ENCODE results near the gene SEC24B. TPM values are rescaled to one million over a fixed set of nuclear protein-coding genes. Genes with fewer than 3 reads are reported as not detected.

Gene SEC24B
- total RNA-seq, 1 donor from 2014 or later = 36.1 TPM

DNA sequence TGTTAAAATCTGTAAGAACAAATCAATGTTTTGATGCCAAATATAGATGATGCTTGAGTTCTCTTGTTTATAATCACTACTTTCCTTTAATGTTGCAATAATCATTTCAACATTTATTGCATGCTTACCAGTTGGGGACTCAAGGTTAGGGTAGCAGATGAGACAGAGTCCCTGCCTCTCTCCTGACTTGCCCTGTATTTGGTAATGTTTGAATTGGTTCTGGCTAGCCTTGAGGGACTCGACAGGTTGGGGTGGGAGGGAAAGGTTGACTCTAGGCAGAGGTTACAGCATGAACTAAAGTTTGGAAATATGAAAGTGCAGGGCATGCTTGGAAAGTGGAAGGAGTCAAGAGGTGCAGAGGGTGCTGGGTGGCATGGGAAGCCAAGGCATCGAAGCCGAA lies 2.0 kb downstream of the SEC24B start:
- Mint-ChIP-seq H3K27ac (peak overlapping the region; percentile 61), H3K4me1 (peaks cover 60% of the 10 kb centered on the region)
- ATAC-seq (ENCODE audit: low read depth) = no peak

GRCh38 chr4:109436504-109436903 lies 2.9 kb downstream of the SEC24B start:
- intact Hi-C loops (cut with micrococcal nuclease) = no loop called here
- H3K9me3 Mint-ChIP-seq = no peaks in the 10 kb centered on the region
- no peak for DNase-seq
- peaks cover 69% of the 10 kb centered on the region for H3K4me1 Mint-ChIP-seq
- H3K27ac Mint-ChIP-seq = peak overlapping the region; percentile 25
- ATAC-seq (ENCODE audit: low read depth) = no peak
- no peak overlapping the region for H3K4me3 Mint-ChIP-seq
- TF ChIP-seq, protein P1, sequence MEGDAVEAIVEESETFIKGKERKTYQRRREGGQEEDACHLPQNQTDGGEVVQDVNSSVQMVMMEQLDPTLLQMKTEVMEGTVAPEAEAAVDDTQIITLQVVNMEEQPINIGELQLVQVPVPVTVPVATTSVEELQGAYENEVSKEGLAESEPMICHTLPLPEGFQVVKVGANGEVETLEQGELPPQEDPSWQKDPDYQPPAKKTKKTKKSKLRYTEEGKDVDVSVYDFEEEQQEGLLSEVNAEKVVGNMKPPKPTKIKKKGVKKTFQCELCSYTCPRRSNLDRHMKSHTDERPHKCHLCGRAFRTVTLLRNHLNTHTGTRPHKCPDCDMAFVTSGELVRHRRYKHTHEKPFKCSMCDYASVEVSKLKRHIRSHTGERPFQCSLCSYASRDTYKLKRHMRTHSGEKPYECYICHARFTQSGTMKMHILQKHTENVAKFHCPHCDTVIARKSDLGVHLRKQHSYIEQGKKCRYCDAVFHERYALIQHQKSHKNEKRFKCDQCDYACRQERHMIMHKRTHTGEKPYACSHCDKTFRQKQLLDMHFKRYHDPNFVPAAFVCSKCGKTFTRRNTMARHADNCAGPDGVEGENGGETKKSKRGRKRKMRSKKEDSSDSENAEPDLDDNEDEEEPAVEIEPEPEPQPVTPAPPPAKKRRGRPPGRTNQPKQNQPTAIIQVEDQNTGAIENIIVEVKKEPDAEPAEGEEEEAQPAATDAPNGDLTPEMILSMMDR (IDR thresholded peaks at IDR 0.05) = no peak
- ChIA-PET CTCF (no interaction called here), POLR2A (no interaction called here)
- no peaks in the 10 kb centered on the region for H3K27me3 Mint-ChIP-seq
- peaks cover 2% of the 10 kb centered on the region for H3K36me3 Mint-ChIP-seq (ENCODE audit: low read depth)

More for the DNA sequence above, 2.0 kb downstream of the SEC24B start:
- TF ChIP-seq, protein P1 (IDR thresholded peaks at IDR 0.05) = no peak
- POLR2A ChIA-PET = no interaction called here
- Mint-ChIP-seq H3K4me3 (peak overlapping the region; percentile 32), H3K36me3 (ENCODE audit: low read depth) (peaks cover 4% of the 10 kb centered on the region), H3K9me3 (no peaks in the 10 kb centered on the region), H3K27me3 (no peaks in the 10 kb centered on the region)
- intact Hi-C loops (cut with micrococcal nuclease) = loop anchor here (2.0 kb wide), 1 partner anchor 13 kb away; no protein-coding TSS in a partner anchor
- CTCF ChIA-PET = no interaction called here
- no peak for DNase-seq

DNA sequence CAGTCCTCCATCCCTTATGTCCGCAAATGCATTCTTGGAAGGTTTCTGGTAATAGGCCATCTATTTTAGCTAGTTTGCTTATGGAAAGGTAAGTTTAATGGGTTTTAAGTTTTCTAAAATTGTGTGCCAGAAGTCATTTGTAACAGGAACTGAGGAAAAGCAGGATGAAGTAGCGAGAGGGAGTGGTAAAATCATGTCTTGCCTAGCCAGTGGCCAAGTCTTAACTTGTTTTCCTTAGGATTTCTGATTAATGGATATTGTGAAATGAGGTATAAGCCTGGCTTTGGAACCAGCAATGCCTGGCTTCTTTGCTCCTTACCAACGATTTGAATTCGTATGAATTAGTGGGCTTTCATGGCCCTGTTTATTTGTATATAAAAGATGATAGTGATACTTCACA lies 7.3 kb downstream of the SEC24B start:
- intact Hi-C loops (cut with micrococcal nuclease) = no loop called here
- CTCF ChIA-PET = interaction anchor here (1.7 kb wide), 1 partner anchor 8 kb away, joined by 8 read pairs; the partner anchor contains the start of gene SEC24B
- TF ChIP-seq, protein P1 (IDR thresholded peaks at IDR 0.05) = no peak
- H3K4me3 Mint-ChIP-seq = no peak overlapping the region
- peaks cover 76% of the 10 kb centered on the region for H3K4me1 Mint-ChIP-seq
- no peak overlapping the region for H3K27ac Mint-ChIP-seq
- peaks cover 3% of the 10 kb centered on the region for H3K36me3 Mint-ChIP-seq (ENCODE audit: low read depth)
- POLR2A ChIA-PET = no interaction called here
- no peaks in the 10 kb centered on the region for H3K27me3 Mint-ChIP-seq
- peaks cover under 1% of the 10 kb centered on the region for H3K9me3 Mint-ChIP-seq
- no peak for ATAC-seq (ENCODE audit: low read depth)
- no peak for DNase-seq

GRCh38 chr4:109441862-109442458 lies 8.3 kb downstream of the SEC24B start:
- peaks cover 10% of the 10 kb centered on the region for H3K36me3 Mint-ChIP-seq (ENCODE audit: low read depth)
- H3K4me3 Mint-ChIP-seq = no peak overlapping the region
- intact Hi-C loops (cut with micrococcal nuclease) = no loop called here
- no peaks in the 10 kb centered on the region for H3K27me3 Mint-ChIP-seq
- no peak for ATAC-seq (ENCODE audit: low read depth)
- no peak for DNase-seq
- peaks cover 71% of the 10 kb centered on the region for H3K4me1 Mint-ChIP-seq
- H3K9me3 Mint-ChIP-seq = peaks cover 2% of the 10 kb centered on the region
- ChIA-PET CTCF (interaction anchor here (1.7 kb wide), 1 partner anchor 9 kb away, joined by 8 read pairs; the partner anchor contains the start of gene SEC24B), POLR2A (no interaction called here)
- peak overlapping the region; percentile 3 for H3K27ac Mint-ChIP-seq
- TF ChIP-seq, protein P1 (IDR thresholded peaks at IDR 0.05) = no peak

DNA sequence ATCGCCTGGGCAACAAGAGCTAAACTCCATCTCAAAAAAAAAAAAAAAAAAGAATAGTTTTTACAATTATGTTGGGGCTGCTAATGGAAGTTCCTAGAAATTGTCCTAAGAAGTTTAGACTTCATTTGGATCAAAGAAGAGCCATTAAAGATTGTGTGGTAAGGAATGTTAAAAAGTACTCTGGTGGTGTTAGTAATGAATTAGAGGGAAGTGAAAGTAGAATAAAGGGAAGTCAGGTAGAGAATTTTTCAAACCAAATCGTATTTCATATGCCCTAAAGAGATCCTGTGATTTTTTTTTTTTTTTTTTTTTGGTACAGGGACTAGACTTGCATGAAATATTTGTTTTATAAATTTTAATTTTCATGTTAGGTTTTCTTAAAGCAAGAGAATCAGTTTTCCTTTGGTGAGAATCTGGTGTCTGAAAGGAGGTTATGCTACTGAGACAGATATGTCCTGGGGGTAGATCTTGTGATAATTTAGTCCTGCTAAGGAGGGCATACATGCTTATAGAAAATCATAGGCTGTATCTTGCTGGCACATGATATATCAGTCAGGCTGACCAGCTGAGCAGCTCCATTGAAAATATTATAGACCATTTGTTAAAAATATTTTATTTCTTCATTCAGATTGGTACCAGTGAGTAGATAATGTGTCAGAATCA lies 10.7 kb downstream of the SEC24B start:
- Mint-ChIP-seq H3K4me3 (peak overlapping the region; percentile 57), H3K4me1 (peaks cover 72% of the 10 kb centered on the region), H3K9me3 (peaks cover 2% of the 10 kb centered on the region), H3K27ac (peak overlapping the region; percentile 67), H3K27me3 (no peaks in the 10 kb centered on the region), H3K36me3 (ENCODE audit: low read depth) (peaks cover 26% of the 10 kb centered on the region)
- peak; percentile 79 for ATAC-seq (ENCODE audit: low read depth)
- CTCF ChIA-PET = interaction anchor here (1.9 kb wide), 1 partner anchor 11 kb away, joined by 9 read pairs; the partner anchor contains the start of gene SEC24B
- TF ChIP-seq, protein P1 (IDR thresholded peaks at IDR 0.05) = no peak
- no peak for DNase-seq
- intact Hi-C loops (cut with micrococcal nuclease) = loop anchor here (1.0 kb wide), 1 partner anchor 11 kb away; the partner anchor contains the start of gene SEC24B
- POLR2A ChIA-PET = interaction anchor here (0.7 to 2.7 kb wide), 3 partner anchors 11 to 1723 kb away, joined by 3 to 14 read pairs (median 5); partner anchors contain the start of gene SEC24B
